HepG2 (cell line): ENCODE results near the gene EVL. TPM values are rescaled to one million over a fixed set of nuclear protein-coding genes. Genes with fewer than 3 reads are reported as not detected.

Experiments used
- ATAC-seq: fragments of 200-7000 bp; cut with Tn5 transposase; 3 replicates; pipeline ENCODE4 v1.9.1; 2020; ENCODE audit warnings: mild to moderate bottlenecking, moderate library complexity
- BruUV-seq: library from RNA; stranded (reverse); fragments of 400-500 nt; replicated peaks from 2 replicates; lab custom pipeline; 2021; lab: Mats Ljungman, UMichigan
- CTCF ChIA-PET: fragments of 300-600 bp; formaldehyde crosslinking; extraction: SDS; loops from one replicate; lab custom pipeline; 2021; ENCODE audit warnings: low total read pairs, inconsistent platforms, low intra/inter-chr PET ratio; lab: Yijun Ruan, JAX
- POLR2A ChIA-PET: fragments of 350-600 bp; sonication (Branson Sonifier 250); formaldehyde crosslinking; loops from one replicate; lab custom pipeline; 2020; ENCODE audit warnings: antibody characterized with exemption, inconsistent platforms; lab: Yijun Ruan, JAX
- DNase-seq: peaks from one replicate; pipeline ENCODE4 v3.0.0-alpha.2; 2015; ENCODE audit warnings: low spot score
- FAIRE-seq: peaks from 3 replicates; lab custom pipeline; 2011; peaks lifted over from hg19 to GRCh38; lab: Jason Lieb, UNC
- H2AFZ ChIP-seq: one replicate; pipeline ENCODE4 v1.6.1; 2011; ENCODE audit warnings: low read length, inconsistent platforms
- H3K27ac ChIP-seq: fragments of 300-600 bp; 3 replicates; pipeline ENCODE4 v1.8.0; 2011; ENCODE audit warnings: mixed run types, mild to moderate bottlenecking, mixed read lengths, low read length, inconsistent platforms; ENCODE audit not compliant: insufficient read depth; ENCODE audit errors: extremely low read length
- H3K27me3 ChIP-seq, 2 experiments: fragments of 200-600 bp in 1 of 2; 2 replicates in 1 of 2; 3 replicates in 1 of 2; pipeline versions ENCODE4 v1.6.0 to v1.8.0; 2011; ENCODE audit warnings: low read length in 2 of 2, mild to moderate bottlenecking in 2 of 2, moderate library complexity in 2 of 2, inconsistent platforms in 1 of 2; ENCODE audit not compliant: insufficient read depth in 2 of 2, control insufficient read depth in 1 of 2
- H3K36me3 ChIP-seq, 2 experiments: fragments of 200-600 bp in 1 of 2; replicated peaks in 1 of 2; 2 replicates in 1 of 2; 3 replicates in 1 of 2; pipeline versions ENCODE4 v1.5.1 to v1.8.0; 2011; ENCODE audit warnings: low read length in 2 of 2, inconsistent platforms in 1 of 2; ENCODE audit not compliant: insufficient read depth in 2 of 2, control insufficient read depth in 1 of 2
- H3K4me1 ChIP-seq: 2 replicates; pipeline ENCODE4 v1.5.1; 2012; ENCODE audit warnings: low read length, inconsistent platforms; ENCODE audit not compliant: insufficient read depth
- H3K4me2 ChIP-seq: 2 replicates; pipeline ENCODE4 v1.6.0; 2011; ENCODE audit warnings: low read depth, low read length, inconsistent platforms
- H3K4me3 ChIP-seq, 3 experiments: fragments of 200-600 bp in 1 of 3; sonication (generic), shearing (Covaris generic) in 1 of 3; replicated peaks in 1 of 3; 2 replicates each; pipeline ENCODE4 v1.5.1; 2011 to 2016; ENCODE audit warnings: low read length in 3 of 3, inconsistent platforms in 2 of 3, low read depth in 2 of 3, mild to moderate bottlenecking in 2 of 3, control low read depth in 1 of 3, mixed read lengths in 1 of 3; ENCODE audit not compliant: insufficient read depth in 1 of 3
- H3K79me2 ChIP-seq: one replicate; pipeline ENCODE4 v1.6.1; 2011; ENCODE audit warnings: low read length, inconsistent platforms; ENCODE audit not compliant: insufficient read depth
- H3K9ac ChIP-seq: 2 replicates; pipeline ENCODE4 v1.6.0; 2011; ENCODE audit warnings: mild to moderate bottlenecking, low read depth, low read length, inconsistent platforms; ENCODE audit not compliant: insufficient read depth
- H3K9me3 ChIP-seq: 2 replicates; pipeline ENCODE4 v1.5.1; 2012; ENCODE audit warnings: mild to moderate bottlenecking, low read length
- H4K20me1 ChIP-seq: 2 replicates; pipeline ENCODE4 v1.6.0; 2011; ENCODE audit warnings: inconsistent platforms, mild to moderate bottlenecking, low read length, moderate library complexity; ENCODE audit not compliant: insufficient read depth
- ZBTB4 ChIP-seq: sonication (generic); formaldehyde crosslinking; IDR thresholded peaks from 2 replicates; pipeline ENCODE4 v1.4.0; 2020; ENCODE audit warnings: missing genetic modification reagents, mild to moderate bottlenecking, borderline replicate concordance
- WGBS: methylation state at CpG from one replicate; pipeline ENCODE4 v1.1.6; 2017; ENCODE audit warnings: low lambda C conversion rate; 5-methylcytosine and 5-hydroxymethylcytosine counted together
- in situ Hi-C: cut with HindIII; loops from 2 replicates; pipeline ENCODE4 v1.10.0; 2017; ENCODE audit warnings: low pct_unique_long_range_greater_than_20kb; ENCODE audit not compliant: extremely low pct_ligation_motif_present
- intact Hi-C: fragments of 100-400 bp; cut with micrococcal nuclease; formaldehyde crosslinking; loops from one replicate; pipeline ENCODE4 v1.10.0; 2022; ENCODE audit not compliant: unreplicated experiment
- polyA plus RNA-seq, 8 experiments: library from polyadenylated mRNA; depleted of rRNA in 3 of 8; stranded (reverse) in 7 of 8; unstranded in 1 of 8; fragments of >200 nt; fragmentation: Illumina TruSeq in 4 of 8; extraction: Trizol in 4 of 8; gene quantifications; 2 replicates each; pipeline versions ENCODE4 v1.2.1 to v1.2.3, GENCODE V29; 2011 to 2016; ENCODE audit warnings: low read depth in 4 of 8, missing spikeins in 1 of 8, mixed read lengths in 1 of 8; ENCODE audit not compliant: insufficient read depth in 1 of 8
- total RNA-seq, 5 experiments: library from RNA; depleted of rRNA; stranded (reverse); fragments of >200 nt; fragmentation: Illumina TruSeq; extraction: Trizol; gene quantifications; 2 replicates each; pipeline ENCODE4 v1.2.3, GENCODE V29; 2016; ENCODE audit warnings: low read depth in 1 of 5
- TF ChIP-seq, protein P1 (sequence below): sonication (generic); formaldehyde crosslinking; IDR thresholded peaks from 2 replicates; pipeline ENCODE4 v1.5.0; 2020; ENCODE audit warnings: mild to moderate bottlenecking, missing genetic modification reagents, moderate library complexity

EVL gene
- total and polyA plus RNA-seq, 2 of the 13 experiments (the other 11 are each of a cell fraction or from before 2014, with no cell fraction given), result 15.1 to 31.2 TPM

DNA sequence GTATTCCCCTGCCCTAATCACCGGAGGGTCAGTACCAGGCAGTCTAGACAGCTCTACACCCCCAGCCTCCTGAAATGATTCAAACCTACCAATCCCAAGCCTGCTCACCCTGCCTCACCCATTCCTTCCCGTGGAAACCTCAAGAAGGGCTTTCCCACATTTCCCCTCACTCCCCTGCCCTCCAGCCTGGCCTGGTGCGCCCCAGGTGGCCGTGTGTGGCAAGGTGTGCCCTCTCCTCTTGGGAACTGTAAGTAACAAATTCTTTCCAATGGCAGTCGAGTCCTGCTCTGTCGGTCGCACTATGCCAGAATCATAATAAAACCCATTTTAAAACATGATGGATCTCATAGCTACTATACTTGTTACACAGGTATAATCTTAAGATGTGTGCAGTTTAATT, 108.1 kb downstream of the EVL start:
- H3K9ac ChIP-seq, result no peak overlapping the region
- WGBS, result 68% methylated on average over 7 of the region's 7 CpGs
- H3K4me2 ChIP-seq, result no peak overlapping the region
- ATAC-seq, result no peak
- H3K27me3 ChIP-seq, result peaks cover 1 to 7% of the 10 kb centered on the region in 2 experiments; a peak in 3 of 5 replicates
- H3K79me2 ChIP-seq, result no peaks in the 10 kb centered on the region
- no peak overlapping the region for H2AFZ ChIP-seq
- in situ Hi-C loops, result no loop called here
- no peaks in the 10 kb centered on the region for H4K20me1 ChIP-seq
- no peaks in the 10 kb centered on the region for H3K9me3 ChIP-seq
- TF ChIP-seq, protein P1, sequence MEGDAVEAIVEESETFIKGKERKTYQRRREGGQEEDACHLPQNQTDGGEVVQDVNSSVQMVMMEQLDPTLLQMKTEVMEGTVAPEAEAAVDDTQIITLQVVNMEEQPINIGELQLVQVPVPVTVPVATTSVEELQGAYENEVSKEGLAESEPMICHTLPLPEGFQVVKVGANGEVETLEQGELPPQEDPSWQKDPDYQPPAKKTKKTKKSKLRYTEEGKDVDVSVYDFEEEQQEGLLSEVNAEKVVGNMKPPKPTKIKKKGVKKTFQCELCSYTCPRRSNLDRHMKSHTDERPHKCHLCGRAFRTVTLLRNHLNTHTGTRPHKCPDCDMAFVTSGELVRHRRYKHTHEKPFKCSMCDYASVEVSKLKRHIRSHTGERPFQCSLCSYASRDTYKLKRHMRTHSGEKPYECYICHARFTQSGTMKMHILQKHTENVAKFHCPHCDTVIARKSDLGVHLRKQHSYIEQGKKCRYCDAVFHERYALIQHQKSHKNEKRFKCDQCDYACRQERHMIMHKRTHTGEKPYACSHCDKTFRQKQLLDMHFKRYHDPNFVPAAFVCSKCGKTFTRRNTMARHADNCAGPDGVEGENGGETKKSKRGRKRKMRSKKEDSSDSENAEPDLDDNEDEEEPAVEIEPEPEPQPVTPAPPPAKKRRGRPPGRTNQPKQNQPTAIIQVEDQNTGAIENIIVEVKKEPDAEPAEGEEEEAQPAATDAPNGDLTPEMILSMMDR (CRISPR knock-in tag), result peak; percentile 13; the same call in 1 of the 2 replicates
- no peak for TF ChIP-seq ZBTB4 (CRISPR knock-in tag)
- TF ChIP-seq, all 625 proteins: peak for 1
- Histone ChIP-seq H3K4me3 (no peak overlapping the region), H3K27ac (no peak overlapping the region), H3K36me3 (no peaks in the 10 kb centered on the region), H3K4me1 (peaks cover 22% of the 10 kb centered on the region)
- CTCF ChIA-PET, result no interaction called here
- BruUV-seq, result no TSS peak
- DNase-seq (no peak), FAIRE-seq (no peak)
- intact Hi-C loops, result no loop called here
- POLR2A ChIA-PET, result interaction anchor here (1.2 kb wide), 1 partner anchor 20 kb away, joined by 5 read pairs; no protein-coding TSS in a partner anchor
